NCI-H2196 treated with DMSO at 0.1 percent for 48 hours (cell line): ENCODE results near the gene RANBP3L.

Experiments used
- DNase-seq: peaks from one replicate; lab custom pipeline; 2025; ENCODE audit not compliant: unreplicated experiment; lab: John Stamatoyannopoulos, UW

The RANBP3L gene

DNA sequence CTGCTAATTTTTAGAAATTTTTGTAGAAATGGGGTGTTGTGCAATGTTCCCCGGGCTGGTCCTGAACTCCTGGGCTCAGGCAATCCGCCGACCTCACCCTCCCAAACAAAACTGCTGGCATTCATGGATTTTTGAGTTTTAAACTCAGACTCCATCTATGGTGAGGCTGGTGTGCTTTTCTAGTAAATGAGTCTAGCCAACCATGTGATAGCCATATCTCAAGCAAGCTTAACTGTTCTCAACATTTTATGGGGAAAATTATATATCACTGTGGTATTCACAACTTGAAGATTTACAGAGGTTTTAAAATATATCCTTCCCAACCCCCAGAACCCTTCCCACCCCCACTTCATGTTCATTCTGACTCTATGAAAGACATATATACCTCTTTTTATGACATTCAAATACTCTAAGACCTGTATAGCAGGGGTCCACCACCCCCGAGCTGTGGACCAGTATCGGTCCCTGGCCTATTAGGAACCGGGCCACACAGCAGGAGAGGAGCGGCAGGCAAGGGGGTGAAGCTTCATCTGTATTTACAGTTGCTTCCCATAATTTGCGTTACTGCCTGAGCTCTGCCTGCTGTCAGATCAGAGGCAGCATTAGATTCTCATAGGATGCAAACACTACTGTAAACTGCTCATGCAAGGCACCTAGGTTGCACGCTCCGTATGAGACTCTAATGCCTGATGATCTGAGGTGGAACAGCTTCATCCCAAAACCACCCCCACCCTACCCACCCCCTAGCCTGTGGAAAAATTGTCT lies 55.5 kb downstream of the RANBP3L start:
- no peak for DNase-seq

GRCh38 chr5:36244076-36244475 lies 57.6 kb downstream of the RANBP3L start:
- no peak for DNase-seq

- no peak for DNase-seq
Observed at GRCh38 chr5:36243653-36244052, 58.0 kb downstream of the RANBP3L start.

DNA sequence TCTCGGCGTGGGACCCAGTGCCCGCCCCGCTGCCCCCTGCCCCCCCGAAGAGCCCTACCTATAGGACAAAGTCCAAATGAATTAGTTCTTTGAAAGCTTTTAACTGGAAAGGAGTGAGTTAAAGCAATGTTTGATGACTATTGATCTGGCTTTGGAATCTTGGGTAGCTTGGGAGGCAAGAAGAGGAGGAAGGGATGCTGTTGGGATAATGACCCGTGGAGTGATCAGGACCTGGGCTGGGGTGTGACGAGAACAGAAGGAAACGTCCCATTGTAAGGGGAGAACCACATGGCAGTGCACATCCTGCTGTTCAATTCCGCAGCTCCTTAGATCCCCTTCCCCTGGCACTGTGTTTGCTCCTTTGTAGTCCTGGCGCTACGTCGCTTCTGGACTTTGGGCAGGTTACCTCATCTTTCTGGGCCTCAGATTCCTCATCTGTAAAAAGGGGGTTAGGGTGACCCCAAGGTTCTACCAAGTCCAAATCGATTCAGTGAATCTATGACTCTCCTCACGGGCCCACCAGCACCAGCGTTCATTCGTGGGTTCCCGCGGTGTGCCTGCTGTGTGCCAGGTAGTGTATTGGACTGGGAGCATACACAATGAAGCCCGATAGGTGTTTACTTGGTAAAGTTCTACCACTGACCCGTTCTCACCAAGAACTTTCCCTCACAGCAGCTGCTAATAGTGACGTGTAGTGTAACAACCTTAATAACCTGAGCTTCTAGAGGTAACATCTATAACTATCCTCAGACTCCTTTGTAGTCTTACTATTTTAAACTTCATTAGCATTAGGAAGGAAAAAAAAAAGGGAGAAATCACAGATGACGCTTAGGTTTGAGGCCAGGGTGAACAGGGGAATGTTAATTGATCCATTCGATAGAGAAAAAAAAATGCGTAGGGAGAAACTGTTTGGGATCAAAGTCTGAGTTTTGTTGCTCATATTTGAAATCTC lies 58.9 kb downstream of the RANBP3L start:
- DNase-seq, result no peak

GRCh38 chr5:36241631-36242533 lies 59.8 kb downstream of the RANBP3L start, which contains the start of gene NADK2:
TSS of gene NADK2 (minus strand) at chr5:36241925. CDS start at chr5:36241798, 127 bp downstream.
- peak; percentile 99 for DNase-seq

- DNase-seq, result peak; percentile 41
Observed at GRCh38 chr5:36240779-36241630, 60.7 kb downstream of the RANBP3L start.

- DNase-seq, result no peak
Observed at GRCh38 chr5:36239370-36240293, 62.1 kb downstream of the RANBP3L start.

- DNase-seq, result no peak
Observed at GRCh38 chr5:36238502-36239295, 63.0 kb downstream of the RANBP3L start.

DNA sequence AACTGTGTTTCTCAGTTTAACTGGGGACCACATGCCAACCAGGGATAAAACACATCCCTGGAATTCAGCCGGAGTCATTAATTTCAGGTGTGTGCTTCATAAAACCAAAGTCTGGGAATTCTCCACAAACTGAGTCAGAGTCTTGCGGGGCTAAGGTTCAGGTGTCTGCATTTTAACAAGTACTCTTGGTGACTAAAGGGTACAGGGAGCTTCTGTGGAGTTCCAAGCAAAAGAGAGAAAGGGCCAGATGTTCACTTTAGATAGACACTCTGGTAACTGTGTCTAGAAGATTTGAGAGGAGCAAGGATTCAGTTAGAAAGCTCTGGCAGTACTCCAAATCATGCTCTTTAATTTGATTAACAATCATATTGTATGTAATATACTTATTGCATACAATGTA lies 64.0 kb downstream of the RANBP3L start:
- DNase-seq, result no peak

DNA sequence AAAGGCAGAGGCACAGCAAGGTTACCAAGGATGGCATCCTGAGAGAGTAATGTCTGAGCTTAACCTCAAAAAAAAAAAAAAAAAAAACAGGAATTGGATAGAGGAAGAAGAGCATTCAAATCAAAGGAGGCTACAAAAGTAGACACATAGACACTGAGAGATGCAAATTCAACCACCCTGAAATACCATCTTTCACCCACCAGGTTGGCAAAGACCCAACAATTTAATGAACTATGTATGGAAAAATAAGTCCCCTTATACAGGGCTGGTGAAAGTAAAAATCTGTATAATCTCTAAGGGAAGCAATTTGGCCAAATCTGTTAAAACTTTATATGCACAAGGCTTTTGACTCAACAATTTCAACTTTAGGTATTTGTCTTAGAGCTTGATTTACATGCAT lies 64.9 kb downstream of the RANBP3L start:
- no peak for DNase-seq

DNA sequence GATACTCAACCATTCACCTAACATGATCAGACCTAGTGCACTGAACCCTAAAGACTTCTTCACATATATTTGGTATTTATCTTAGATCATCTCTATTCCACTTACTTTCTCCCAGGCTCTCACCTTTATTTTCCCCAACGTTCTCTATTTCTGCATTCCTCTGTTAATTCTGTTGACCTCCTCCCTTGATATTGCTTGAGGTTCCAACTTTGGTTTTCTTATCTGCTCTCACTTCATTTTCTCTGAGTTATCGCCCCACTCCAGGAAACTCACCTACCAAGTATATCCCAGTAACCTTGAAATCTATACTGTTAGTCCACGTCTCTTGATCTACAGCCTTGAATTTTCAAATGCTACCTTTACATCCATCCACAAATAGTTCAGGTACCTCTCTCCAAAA lies 69.2 kb downstream of the RANBP3L start:
- no peak for DNase-seq

- DNase-seq, result no peak
Observed at GRCh38 chr5:36230151-36230790, 71.4 kb downstream of the RANBP3L start.

DNA sequence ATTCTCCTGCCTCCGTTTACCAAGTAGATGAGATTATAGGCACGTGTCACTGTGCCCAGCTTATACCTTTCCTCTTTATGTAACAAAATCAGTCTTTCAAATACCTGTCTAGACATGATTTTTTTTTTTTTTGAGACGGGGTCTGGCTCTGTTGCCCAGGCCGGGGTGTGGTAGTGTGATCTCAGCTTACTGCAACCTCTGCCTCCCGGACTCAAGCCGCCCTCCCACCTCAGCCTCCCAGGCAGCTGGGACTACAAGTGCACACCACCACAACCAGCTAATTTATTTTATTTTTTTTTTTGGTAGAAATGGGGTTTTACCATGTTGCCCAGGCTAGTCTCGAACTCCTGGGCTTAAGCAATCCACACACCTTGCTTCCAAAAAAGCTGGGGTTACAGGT lies 73.2 kb downstream of the RANBP3L start:
- no peak for DNase-seq

GRCh38 chr5:36227046-36227445 lies 74.7 kb downstream of the RANBP3L start:
- no peak for DNase-seq

- DNase-seq, result no peak
Observed at GRCh38 chr5:36222620-36223019, 79.1 kb downstream of the RANBP3L start.

DNA sequence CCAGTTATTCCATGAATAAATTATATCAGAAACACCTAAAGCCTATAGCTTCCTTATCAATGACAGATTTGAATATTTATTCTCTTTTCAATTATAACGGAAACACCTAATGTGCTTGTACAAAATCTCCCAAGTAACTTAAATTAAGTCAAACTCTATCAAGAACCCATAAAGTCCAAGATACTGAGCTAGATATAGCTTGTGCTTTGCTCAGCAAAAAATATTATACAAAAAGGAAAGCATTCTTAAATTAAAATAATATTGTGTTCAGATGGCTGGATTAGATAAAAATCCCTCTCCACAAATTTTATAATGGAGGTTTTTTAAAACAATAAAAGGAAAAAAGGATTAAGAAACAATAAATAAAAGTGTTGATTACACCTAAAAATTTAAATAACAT lies 83.7 kb downstream of the RANBP3L start:
- no peak for DNase-seq

DNA sequence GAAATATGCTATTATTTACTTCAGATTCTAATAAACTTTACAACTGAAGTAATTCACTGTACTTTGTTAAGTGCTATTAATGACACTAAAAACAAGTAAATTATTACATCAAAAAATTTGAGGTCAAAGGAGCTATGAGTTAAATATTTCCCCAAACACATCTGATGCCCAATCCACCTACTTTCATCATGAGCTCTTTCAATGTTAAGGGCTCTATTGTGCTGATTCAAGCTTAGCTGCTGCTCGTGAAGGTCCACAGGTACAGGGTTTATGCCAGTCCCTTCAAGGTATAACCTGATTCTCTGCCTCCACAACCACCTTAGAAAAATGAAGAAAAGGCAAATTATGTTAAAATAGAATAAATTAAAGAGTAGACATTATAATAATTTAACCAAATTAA lies 84.1 kb downstream of the RANBP3L start:
- no peak for DNase-seq

DNA sequence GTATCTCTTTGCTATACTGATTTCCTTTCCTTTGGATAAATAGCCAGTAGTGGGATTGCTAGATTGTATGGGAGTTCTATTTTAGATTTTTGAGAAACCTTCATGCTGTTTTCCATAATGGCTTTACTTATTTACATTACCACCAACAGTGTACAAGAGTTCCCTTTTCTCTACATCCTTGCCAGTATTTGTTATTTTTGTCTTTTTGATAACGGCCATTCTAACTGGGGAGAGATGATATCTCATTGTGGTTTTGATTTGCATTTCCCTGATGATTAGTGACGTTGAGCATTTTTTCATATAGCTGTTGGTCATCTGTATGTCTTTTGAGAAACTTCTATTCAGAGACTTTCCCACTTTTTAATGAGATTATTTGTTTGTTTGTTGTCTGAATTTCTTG lies 85.8 kb downstream of the RANBP3L start:
- no peak for DNase-seq
